Small intestine (tissue), 7 donors: ENCODE measurements around the gene MXRA8. TPM values are rescaled to one million over a fixed set of nuclear protein-coding genes. Genes with fewer than 3 reads are reported as not detected.

Experiments used
- DNase-seq, 2 donors: peaks; one replicate each; pipeline versions ENCODE4 v3.0.0 to v3.0.0-alpha.2; 2013
- FAIRE-seq: peaks from 2 replicates; lab custom pipeline; 2012; peaks lifted over from hg19 to GRCh38; lab: Jason Lieb, UNC
- H3K27ac ChIP-seq, 3 donors: one replicate each; pipeline ENCODE4 v1.5.1; 2013; ENCODE audit warnings: low read length in 2 of 3, mild to moderate bottlenecking in 2 of 3, control low read depth in 1 of 3, inconsistent platforms in 1 of 3, low read depth in 1 of 3, moderate library complexity in 1 of 3
- H3K27me3 ChIP-seq, 3 donors: one replicate each; pipeline ENCODE4 v1.6.1; 2013; ENCODE audit warnings: low read length in 3 of 3, inconsistent platforms in 1 of 3; ENCODE audit not compliant: control insufficient read depth in 3 of 3, insufficient read depth in 3 of 3
- H3K36me3 ChIP-seq, 3 donors: one replicate each; pipeline ENCODE4 v1.6.1; 2013; ENCODE audit warnings: low read length in 3 of 3, inconsistent platforms in 1 of 3, low read depth in 1 of 3, mild to moderate bottlenecking in 1 of 3, moderate library complexity in 1 of 3; ENCODE audit not compliant: control insufficient read depth in 3 of 3, insufficient read depth in 2 of 3
- H3K4me1 ChIP-seq, 3 donors: one replicate each; pipeline ENCODE4 v1.6.1; 2013; ENCODE audit warnings: low read length in 2 of 3, inconsistent platforms in 1 of 3, low read depth in 1 of 3, mild to moderate bottlenecking in 1 of 3, moderate library complexity in 1 of 3; ENCODE audit not compliant: control insufficient read depth in 3 of 3, insufficient read depth in 2 of 3
- H3K4me3 ChIP-seq, 3 donors: one replicate each; pipeline ENCODE4 v1.5.1; 2013; ENCODE audit warnings: low read length in 3 of 3, control low read depth in 1 of 3, inconsistent platforms in 1 of 3, low read depth in 1 of 3, mild to moderate bottlenecking in 1 of 3, moderate library complexity in 1 of 3
- H3K9me3 ChIP-seq, 2 donors: one replicate each; pipeline ENCODE4 v1.6.1; 2013; ENCODE audit warnings: low read depth in 1 of 2, low read length in 1 of 2; ENCODE audit not compliant: control insufficient read depth in 2 of 2, insufficient read depth in 1 of 2
- WGBS, 3 donors: extraction: QIAGEN DNeasy Blood & Tissue Kit; methylation state at CpG; one replicate each; pipeline ENCODE4 v1.1.7; 2013; 5-methylcytosine and 5-hydroxymethylcytosine counted together
- polyA plus RNA-seq, 4 donors: library from polyadenylated mRNA; stranded (reverse) in 3 of 4; unstranded in 1 of 4; fragments of 200-250 nt in 3 of 4; fragments of 120-200 nt in 1 of 4; gene quantifications; one replicate each; pipeline versions ENCODE4 v1.2.1 to v1.2.3, GENCODE V29; 2013
- donor health status: healthy with polysubstance abuse.
- donor health status: control.
- donor health status: control.
- donor health status: Bipolar disorder and iron deficiency.
- donor health status: healthy.

The MXRA8 gene
- polyA plus RNA-seq, 4 donors = 2.7 to 538 (median 14.7) TPM

DNA sequence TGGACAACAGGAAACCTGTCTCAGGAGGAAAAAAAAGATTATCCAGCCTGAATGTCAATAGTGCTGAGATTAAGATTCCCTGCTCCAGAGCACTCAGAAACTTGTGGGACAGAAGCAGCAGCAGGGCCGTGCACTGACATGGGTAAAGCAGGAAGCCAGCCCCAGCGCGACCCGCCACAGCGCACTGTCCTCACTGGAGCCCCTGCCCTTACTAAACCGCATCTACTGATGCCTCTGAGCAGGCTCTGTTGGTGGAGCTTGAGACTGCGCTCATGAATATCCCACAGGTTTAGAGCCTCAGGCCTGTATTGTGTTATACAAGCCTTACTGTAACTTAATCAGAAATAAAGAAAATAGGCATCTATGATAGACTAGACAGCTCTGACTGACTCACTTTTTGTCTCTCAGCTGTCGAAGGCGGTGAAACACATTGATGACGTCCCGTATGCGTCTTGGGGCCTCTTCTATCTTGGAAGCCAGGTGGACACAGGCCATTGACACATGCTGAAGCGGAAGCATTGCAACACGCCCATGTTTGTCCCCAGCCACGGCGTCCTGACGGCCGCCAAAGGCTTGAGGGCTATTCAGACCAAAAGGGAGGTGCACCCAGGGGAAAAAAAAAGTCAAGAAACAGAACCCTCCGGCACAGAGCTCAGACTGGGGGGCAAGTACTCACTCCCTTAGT is 39.6 kb upstream of the MXRA8 start:
- Histone ChIP-seq H3K36me3 (peaks cover 11 to 79% (median 13%) of the 10 kb centered on the region in 3 donors), H3K27me3 (no peaks in the 10 kb centered on the region), H3K4me3 (peak overlapping the region; percentile 82 to 99 (median 98)), H3K4me1 (peaks cover 0 to 25% (median 7%) of the 10 kb centered on the region in 3 donors), H3K9me3 (no peaks in the 10 kb centered on the region), H3K27ac (peak overlapping the region in 2 of 3 donors; percentile 0 to 4)
- 41 to 48% (median 42%) methylated on average over 18 to 19 of the region's 19 CpGs for WGBS, 3 donors
- peak; percentile 32 to 44 for DNase-seq
- no peak for FAIRE-seq

DNA sequence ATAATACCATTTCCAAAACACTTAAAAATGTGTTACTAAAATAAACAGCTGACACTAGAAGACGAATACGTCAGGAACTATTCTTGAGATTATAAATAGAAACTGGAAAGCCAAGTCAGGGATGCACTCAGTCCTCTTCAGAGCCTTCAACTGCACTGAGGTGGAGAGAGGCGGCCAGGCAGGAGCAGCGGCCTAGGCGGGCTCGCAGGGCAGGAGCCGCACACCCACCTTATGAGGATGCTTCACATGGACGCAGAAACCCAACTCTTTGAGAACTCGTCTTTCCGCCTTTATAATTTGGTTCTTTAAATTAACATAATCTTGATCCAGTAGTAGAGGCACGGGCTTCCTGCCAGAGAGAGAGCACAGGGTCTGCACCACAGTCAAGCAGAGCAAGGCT is 36.8 kb upstream of the MXRA8 start:
- no peak for FAIRE-seq
- DNase-seq = no peak

DNA sequence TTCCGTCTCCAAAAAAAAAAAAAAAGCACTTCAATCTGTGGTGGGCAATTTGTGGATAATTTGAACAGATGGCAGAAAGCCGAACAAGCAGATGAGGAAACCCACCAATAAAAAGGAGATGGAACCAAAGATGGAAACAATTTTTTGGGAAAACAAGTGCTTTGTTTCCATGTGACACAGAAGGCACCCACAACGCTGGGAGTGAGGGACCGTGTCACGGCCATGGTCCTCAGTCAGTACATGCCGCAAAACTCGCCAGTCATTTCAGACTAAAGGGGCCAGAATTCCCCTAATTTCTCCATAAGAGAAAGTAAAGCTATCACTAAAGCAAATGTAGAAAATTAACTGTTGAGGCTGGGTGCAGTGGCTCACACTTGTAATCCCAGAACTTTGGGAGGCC is 35.8 kb upstream of the MXRA8 start:
- DNase-seq (no peak), FAIRE-seq (no peak)
- WGBS, 3 donors = 95 to 97% (median 96%) methylated on average over 7 of the region's 7 CpGs
- H3K36me3 ChIP-seq = peaks cover 22 to 80% (median 30%) of the 10 kb centered on the region in 3 donors
- H3K27ac ChIP-seq = no peak overlapping the region
- peaks cover 0 to 10% (median 3%) of the 10 kb centered on the region in 3 donors for H3K4me1 ChIP-seq
- H3K4me3 ChIP-seq = no peak overlapping the region
- no peaks in the 10 kb centered on the region for H3K9me3 ChIP-seq
- H3K27me3 ChIP-seq = no peaks in the 10 kb centered on the region

More for the DNA sequence above, 36.8 kb upstream of the MXRA8 start:
- Histone ChIP-seq H3K4me3 (no peak overlapping the region), H3K4me1 (peaks cover 0 to 12% (median 3%) of the 10 kb centered on the region in 3 donors), H3K36me3 (peaks cover 17 to 71% (median 21%) of the 10 kb centered on the region in 3 donors), H3K9me3 (no peaks in the 10 kb centered on the region), H3K27ac (no peak overlapping the region), H3K27me3 (no peaks in the 10 kb centered on the region)
- WGBS, 3 donors = 90 to 97% (median 94%) methylated on average over 11 of the region's 11 CpGs

DNA sequence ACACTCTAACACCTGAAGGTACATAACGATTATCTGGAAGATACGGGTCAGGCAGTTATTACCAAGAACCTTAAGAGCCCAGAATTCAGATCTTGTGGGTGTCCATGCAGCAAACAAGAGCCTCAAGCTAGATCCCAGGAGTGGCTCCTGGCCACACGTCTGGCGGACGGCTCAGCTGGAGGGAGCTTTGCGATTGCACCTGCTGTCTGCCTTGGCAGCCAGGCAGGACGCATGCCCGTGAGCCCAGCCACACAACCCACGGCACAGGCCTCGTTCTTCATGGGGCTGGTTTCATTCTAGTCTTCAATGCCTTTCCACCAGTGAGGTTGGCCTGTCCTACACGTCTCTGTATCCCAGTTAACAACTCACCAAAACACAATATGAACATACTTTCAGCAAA is 35.1 kb upstream of the MXRA8 start:
- Histone ChIP-seq H3K27ac (no peak overlapping the region), H3K4me3 (no peak overlapping the region), H3K9me3 (no peaks in the 10 kb centered on the region), H3K4me1 (peaks cover 0 to 9% (median 3%) of the 10 kb centered on the region in 3 donors), H3K27me3 (no peaks in the 10 kb centered on the region), H3K36me3 (peaks cover 22 to 87% (median 31%) of the 10 kb centered on the region in 3 donors)
- DNase-seq = no peak
- 91 to 96% (median 92%) methylated on average over 11 of the region's 11 CpGs for WGBS, 3 donors
- no peak for FAIRE-seq

DNA sequence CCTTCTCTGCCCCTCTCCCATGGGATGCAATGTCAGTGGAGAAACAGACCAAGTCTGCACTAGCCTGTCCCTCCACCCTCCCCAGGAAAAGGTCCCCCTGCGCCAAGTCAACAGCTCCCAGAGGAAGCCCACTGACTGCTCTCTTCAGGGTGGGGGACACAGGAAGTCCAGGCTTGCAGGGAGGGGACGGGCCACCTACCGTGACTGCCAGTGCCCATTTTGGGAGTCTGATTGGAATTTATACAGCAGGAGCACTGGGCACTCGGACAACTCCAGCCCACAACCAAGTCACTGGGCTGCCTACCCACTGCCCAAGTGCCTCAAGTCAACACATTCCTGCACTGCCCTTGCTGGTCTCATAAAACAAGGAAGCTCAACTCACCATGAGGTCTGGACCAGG is 34.7 kb upstream of the MXRA8 start:
- Histone ChIP-seq H3K4me3 (no peak overlapping the region), H3K27ac (no peak overlapping the region), H3K27me3 (no peaks in the 10 kb centered on the region), H3K4me1 (peaks cover 0 to 5% (median 1%) of the 10 kb centered on the region in 3 donors), H3K9me3 (no peaks in the 10 kb centered on the region), H3K36me3 (peaks cover 24 to 89% (median 33%) of the 10 kb centered on the region in 3 donors)
- DNase-seq = no peak
- no peak for FAIRE-seq
- 94 to 100% (median 95%) methylated on average over 4 of the region's 4 CpGs for WGBS, 3 donors

DNA sequence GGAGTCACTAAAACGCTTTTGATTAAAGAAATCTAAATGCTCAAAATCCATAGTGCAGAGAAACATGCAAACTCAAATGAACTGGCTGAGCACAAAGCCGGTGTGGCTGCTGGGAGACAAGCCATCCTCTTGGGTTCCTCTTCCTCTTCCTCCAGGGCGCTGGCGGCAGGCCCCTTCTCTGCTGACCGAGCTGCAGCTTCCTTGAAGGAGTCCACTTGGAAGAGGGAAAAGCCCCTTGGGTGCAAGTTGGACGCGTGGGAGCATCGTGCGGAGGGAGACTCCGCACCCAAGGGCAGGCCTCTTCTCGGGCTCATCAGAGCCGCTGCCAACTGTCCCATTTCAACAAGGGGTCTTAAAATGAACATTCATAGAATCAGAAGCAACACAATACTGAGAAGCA is 32.9 kb upstream of the MXRA8 start:
- FAIRE-seq (no peak), DNase-seq (no peak)
- H3K27me3 ChIP-seq = no peaks in the 10 kb centered on the region
- H3K4me3 ChIP-seq = no peak overlapping the region
- no peaks in the 10 kb centered on the region for H3K4me1 ChIP-seq
- no peak overlapping the region for H3K27ac ChIP-seq
- 89 to 97% (median 92%) methylated on average over 12 of the region's 12 CpGs for WGBS, 3 donors
- H3K36me3 ChIP-seq = peaks cover 41 to 90% (median 45%) of the 10 kb centered on the region in 3 donors
- no peaks in the 10 kb centered on the region for H3K9me3 ChIP-seq

DNA sequence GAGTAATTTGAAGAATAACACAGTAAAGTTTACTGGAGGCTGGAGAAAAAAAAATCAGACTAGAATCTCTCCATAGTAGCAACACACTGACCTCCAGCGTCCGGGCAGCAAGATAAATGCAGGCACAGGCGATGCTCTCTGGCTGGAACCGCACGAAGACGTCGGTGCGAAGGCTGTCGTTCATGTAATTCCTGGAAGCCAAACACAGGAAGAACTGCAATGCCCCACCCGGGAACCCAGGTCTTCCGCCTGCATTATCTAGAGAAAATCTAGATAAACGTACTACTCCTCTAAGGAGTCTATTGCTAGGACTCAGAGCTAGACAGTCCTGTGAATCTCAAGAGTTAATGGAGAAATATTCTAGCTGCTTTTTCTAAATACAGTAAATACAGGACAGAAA is 32.3 kb upstream of the MXRA8 start:
- FAIRE-seq (no peak), DNase-seq (no peak)
- Histone ChIP-seq H3K4me3 (no peak overlapping the region), H3K27ac (no peak overlapping the region), H3K9me3 (no peaks in the 10 kb centered on the region), H3K4me1 (no peaks in the 10 kb centered on the region), H3K27me3 (no peaks in the 10 kb centered on the region), H3K36me3 (peaks cover 45 to 90% (median 49%) of the 10 kb centered on the region in 3 donors)
- WGBS, 3 donors = 90% methylated on average over 12 of the region's 12 CpGs

DNA sequence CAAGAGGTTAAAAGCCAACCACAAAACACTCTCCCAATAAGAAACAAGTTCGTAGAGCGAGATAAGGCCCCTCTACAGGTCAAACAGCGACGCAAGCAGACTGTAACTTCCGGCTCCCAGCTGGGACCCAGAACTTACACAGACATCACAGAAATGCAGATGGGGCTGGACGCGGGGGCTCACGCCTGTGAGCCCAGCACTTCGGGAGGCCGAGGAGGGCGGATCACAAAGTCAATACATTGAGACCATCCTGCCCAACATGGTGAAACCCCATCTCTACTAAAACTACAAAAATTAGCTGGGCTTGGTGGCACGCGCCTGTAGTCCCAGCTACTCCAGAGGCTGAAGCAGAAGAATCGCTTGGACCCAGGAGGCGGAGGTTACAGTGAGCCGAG is 29.7 kb upstream of the MXRA8 start:
- Histone ChIP-seq H3K27ac (no peak overlapping the region), H3K27me3 (no peaks in the 10 kb centered on the region), H3K36me3 (peaks cover 37 to 79% (median 38%) of the 10 kb centered on the region in 3 donors), H3K4me1 (no peaks in the 10 kb centered on the region), H3K4me3 (no peak overlapping the region), H3K9me3 (no peaks in the 10 kb centered on the region)
- 97% methylated on average over 16 of the region's 16 CpGs for WGBS, 3 donors
- DNase-seq = no peak
- no peak for FAIRE-seq
